Skin of body (tissue), 2 donors: ENCODE data around the gene BCL11B. TPM values are rescaled to one million over a fixed set of nuclear protein-coding genes. Genes with fewer than 3 reads are reported as not detected.

ENCODE experiments used
- DNase-seq: peaks from one replicate; lab custom pipeline; 2025; lab: John Stamatoyannopoulos, UW
- total RNA-seq: library from RNA; depleted of rRNA; stranded (reverse); fragments of >200 nt; gene quantifications from one replicate; pipeline ENCODE4 v1.2.3, GENCODE V29; 2014

The BCL11B gene
- total RNA-seq, 1 donor from 2014 or later = 17.6 TPM

- no peak for DNase-seq
Observed at GRCh38 chr14:99183311-99183710, 88.7 kb downstream of the BCL11B start.

GRCh38 chr14:99182548-99183250 lies 89.3 kb downstream of the BCL11B start:
- DNase-seq = no peak

- no peak for DNase-seq
Observed at GRCh38 chr14:99181804-99182520, 90.0 kb downstream of the BCL11B start.

DNA sequence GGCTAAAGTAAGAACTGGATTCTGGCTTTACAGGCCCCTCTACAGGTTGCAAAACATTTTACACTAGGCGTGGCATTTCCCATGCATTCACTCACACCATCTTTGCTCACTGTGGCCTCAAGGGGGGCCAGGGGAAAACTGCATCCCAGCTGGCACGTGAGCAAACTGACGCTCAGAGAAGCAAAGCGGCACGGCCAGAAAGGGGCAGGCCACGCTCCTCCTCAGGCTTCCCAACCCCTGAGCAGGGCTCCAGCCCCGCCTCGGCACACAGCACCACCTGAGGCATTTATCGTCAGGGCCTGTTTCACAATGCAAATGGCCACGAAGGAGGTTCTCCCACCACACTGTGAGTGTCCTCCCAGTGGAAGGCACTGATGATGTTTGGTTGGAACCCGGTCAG lies 90.8 kb downstream of the BCL11B start:
- DNase-seq = no peak

DNA sequence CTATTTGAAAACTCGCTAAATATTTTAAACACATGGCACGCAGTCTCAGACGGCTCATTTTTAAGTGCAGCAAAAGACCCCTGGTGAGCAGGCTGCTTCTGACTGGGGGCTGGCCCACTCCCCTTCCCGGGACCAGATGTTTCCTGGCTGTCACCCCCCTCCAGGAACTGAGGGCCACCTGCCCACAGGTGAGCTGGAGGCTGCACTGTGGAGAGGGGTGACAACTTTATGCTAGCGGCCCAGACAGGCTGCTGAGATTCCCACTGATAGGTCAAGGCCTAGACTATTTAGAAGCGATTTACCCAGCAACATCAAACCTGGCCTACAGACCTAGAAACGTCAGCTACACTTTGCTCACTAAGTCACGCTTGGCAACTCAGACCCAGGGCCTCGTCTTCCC lies 92.1 kb downstream of the BCL11B start:
- no peak for DNase-seq

DNA sequence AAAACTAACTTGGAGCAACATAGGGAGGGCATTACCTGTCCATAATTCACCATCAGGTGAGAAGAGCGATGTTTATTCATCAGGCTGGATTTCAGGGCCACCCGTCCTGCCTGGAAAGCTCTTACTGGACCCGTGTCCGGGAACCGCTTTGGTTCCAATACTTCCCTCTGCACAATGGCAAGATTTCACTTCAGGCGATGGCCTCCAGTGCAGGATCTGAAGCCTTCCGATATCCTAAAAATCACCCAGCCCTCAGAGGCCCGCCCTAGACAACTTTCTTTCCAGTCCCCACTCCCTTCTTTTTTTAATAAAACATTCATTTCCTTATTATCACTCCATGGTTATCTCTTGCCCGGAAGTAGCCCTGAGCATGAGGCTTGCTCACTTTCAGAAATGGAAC lies 92.5 kb downstream of the BCL11B start:
- DNase-seq = no peak

GRCh38 chr14:99177886-99178835 lies 93.8 kb downstream of the BCL11B start:
- peak; percentile 81 for DNase-seq

DNA sequence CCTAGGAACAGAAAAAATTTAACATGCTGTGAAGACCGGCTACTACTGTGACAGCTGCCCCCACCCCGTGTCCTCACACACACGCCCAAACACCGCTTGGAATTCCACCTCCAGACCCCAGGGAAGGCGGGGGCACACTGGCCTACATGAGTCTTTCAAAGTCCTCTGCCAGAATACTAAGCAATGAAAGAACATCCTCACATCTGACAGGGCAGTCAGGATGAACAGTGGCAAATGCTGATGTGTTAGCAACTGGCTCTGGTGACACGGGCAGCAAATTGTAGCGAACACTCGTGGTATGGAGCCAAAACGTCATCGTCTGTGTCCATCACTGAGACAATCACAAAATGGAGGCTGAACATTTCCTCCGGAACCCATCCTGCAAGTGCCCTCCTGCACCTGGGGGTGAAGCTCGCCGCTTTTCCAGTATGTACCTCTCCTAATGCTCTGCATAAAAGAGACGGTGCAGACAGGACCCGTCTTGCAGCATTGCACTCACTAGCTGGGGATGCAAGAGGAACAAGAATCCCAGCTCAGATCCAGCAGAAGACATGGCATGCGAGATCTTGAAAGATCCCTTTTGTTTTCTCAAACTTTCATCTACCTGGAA lies 94.8 kb downstream of the BCL11B start:
- DNase-seq = no peak

DNA sequence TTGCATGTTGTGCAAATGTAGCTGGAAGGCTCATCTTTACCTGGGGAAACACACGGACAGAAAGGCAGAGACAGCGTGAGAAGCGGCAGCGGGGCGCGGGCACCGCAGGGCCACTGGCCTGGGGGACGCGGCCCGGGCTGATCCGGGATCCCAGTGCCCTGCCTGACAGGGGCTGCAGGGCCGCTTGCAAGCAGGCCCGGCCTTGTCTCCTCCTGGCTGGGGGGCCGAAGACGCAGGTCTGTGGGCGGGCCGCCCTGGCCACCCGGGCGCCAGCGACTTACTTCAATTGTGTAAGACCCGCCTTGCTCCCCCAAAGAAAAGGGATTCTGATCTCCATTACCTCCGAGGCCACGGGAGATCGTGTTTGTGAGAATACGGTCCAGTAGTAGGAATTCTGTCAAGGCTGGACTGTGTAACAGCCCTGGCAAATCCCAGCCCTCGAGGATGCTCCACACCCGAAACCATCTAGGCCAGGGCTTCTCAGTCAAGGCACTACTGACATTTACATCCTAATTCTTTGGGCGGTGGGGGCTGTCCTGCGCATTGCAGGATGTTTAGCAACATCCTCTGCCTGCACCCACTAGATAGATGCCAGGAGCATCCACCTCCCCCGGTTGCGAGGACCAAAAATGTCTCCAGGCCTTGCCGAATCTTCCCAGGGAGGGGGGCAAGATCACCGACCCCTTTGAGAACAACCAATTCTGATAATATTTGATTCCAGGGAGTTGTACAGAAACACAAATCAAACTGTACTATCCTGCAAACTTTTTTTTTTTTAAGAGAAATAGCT lies 95.6 kb downstream of the BCL11B start:
- DNase-seq = no peak

DNA sequence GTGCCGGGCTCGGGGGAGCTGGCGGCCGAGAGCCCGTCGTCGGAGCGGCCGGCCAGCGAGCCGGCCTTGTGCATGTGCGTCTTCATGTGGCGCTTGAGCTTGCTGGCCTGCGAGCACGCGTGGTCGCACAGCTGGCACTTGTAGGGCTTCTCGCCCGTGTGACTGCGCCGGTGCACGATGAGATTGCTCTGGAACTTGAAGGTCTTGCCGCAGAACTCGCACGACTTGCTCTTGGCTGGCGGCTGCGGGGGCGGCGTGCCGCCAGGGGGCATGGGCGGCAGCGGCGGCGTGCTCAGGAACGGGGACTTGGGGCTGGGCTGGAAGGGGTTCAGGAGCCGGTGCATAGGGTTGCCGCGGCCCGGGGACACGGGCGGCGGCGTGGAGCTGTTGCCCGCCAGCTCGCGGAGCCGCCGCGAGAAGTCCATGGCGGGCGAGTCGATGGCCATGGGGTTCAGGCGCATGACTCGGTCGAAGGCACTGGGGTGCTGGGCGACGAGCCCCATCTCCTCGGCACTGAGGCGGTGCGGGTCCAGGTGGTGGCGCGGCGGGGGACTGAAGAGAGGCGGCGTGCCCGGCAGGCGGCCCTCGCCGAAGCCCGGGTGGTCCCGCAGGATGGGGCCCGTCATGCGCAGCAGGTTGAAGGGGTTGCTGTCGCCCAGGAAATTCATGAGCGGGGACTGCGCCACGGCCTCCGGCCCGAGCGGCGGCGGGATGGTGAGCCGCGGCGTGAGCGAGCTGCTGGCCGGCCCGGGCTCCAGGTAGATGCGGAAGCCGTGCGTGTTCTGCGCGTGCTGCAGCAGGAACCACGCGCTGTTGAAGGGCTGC lies 96.5 kb downstream of the BCL11B start:
- DNase-seq = no peak

DNA sequence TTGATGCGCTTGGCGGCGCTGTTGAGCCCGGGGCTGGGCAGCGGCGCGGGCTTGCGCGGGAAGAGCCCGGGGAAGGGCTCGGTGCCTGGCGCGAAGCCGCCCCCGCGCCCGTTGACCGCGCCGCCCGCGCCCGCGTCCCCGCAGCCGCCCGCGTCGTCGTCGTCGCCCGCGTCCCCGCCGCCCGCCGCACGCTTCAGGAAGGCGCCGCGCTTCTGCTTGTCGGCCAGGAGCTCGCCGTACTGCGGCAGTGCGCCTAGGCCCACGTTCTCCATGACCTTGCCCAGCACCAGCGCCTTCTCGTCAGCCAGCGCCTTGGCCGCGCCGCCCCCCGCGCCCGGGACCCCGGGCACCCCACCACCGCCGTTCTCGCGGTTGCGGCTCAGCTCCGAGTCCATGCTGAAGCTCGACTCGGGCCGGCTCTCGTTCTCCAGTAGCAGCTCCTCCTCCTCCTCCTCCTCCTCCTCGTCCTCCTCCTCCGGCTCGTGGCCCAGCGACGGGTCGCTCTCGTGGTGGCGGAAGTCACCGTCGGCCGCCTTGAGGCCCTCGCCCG lies 97.2 kb downstream of the BCL11B start:
- DNase-seq = no peak

- DNase-seq = no peak
Observed at GRCh38 chr14:99174081-99174769, 97.8 kb downstream of the BCL11B start.

DNA sequence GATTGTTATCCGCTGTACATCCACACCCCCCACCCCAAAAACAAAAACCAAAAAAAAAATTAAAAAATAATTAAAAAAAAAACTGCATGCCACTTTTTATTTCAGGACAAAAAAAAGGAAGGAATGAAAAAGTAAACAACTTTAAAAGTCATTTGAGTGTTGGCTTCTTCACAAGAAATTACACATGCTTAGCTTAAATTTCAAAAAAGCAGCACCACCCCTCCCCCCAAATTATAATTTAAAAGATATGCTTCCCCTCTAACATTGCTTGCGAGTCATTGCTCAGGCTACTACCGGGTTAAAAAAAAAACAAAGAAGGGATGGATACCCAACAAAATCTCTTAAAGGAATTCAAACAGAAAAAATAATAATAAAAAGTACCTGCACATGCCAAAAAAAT lies 98.5 kb downstream of the BCL11B start:
- DNase-seq = no peak

GRCh38 chr14:99173086-99173485 lies 98.9 kb downstream of the BCL11B start:
- DNase-seq = no peak

- DNase-seq = no peak
Observed at GRCh38 chr14:99171396-99171795, 100.6 kb downstream of the BCL11B start.

GRCh38 chr14:99169776-99170356 lies 102.1 kb downstream of the BCL11B start:
- no peak for DNase-seq

DNA sequence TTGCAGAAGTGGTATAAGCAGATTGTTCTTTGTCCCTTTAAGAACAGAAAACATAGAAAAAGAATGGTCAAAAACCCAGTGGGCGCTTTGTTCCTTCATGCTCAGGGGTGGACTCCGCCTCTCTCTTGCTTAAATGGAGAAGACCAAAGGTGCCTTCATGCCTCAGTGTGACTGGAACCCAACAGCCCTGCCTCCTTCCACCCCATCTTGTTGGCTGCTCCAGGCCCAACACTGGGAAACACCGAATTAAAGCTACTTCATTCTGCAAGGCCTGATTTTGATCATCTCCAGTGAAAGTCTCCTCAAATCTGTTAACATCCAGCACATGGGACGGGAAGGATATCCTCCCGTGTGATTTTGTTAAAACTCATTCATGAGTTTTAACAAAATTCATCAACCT lies 103.7 kb downstream of the BCL11B start:
- DNase-seq = no peak

- no peak for DNase-seq
Observed at GRCh38 chr14:99166506-99166905, 105.5 kb downstream of the BCL11B start.

GRCh38 chr14:99164712-99165111 lies 107.3 kb downstream of the BCL11B start:
- DNase-seq = no peak
